Skin epidermis (tissue), 12 donors: ENCODE results near the gene TMEM107.

Source experiments
- H3K27ac ChIP-seq, 21 experiments: fragments of 200-600 bp; sonication (generic) in 11 of 21; one replicate each; pipeline ENCODE4 v1.5.0; 2020; ENCODE audit warnings: mild to moderate bottlenecking in 3 of 21, inconsistent platforms in 2 of 21, moderate library complexity in 2 of 21
- H3K4me3 ChIP-seq, 7 experiments: fragments of 200-600 bp; sonication (generic) in 2 of 7; one replicate each; pipeline ENCODE4 v1.5.0; 2020; ENCODE audit warnings: inconsistent platforms in 2 of 7, mild to moderate bottlenecking in 2 of 7, moderate library complexity in 1 of 7

TMEM107 gene

GRCh38 chr17:8124350-8125153, 51.6 kb downstream of the TMEM107 start:
- no peak overlapping the region for H3K27ac ChIP-seq
- peak overlapping the region in 6 of 7 experiments; percentile 1 to 65 (median 25) for H3K4me3 ChIP-seq

- Histone ChIP-seq H3K27ac (peak within 1 kb of the TSS in 2 of 21 experiments; percentile 5 to 13), H3K4me3 (peak within 1 kb of the TSS; percentile 22 to 65 (median 37))
Observed at GRCh38 chr17:8123695-8124349, 52.4 kb downstream of the TMEM107 start, which contains the start of gene HES7. Gene HES7 (minus strand): TSS chr17:8124106. CDS start chr17:8124084, 22 bp downstream.

- Histone ChIP-seq H3K4me3 (peak overlapping the region; percentile 22 to 65 (median 37)), H3K27ac (peak overlapping the region in 2 of 21 experiments; percentile 5 to 13)
Observed at GRCh38 chr17:8122924-8123694, 53.1 kb downstream of the TMEM107 start.
